GM12878 (cell line): ENCODE measurements around the gene CDC42BPB.
"Not testable (repeated sequence)": the region's sequence is repeated elsewhere in the genome, so short reads cannot be mapped to it uniquely, and the experiment has no call there.

Source experiments
- FOXM1 ChIP-seq: IDR thresholded peaks from 2 replicates; pipeline ENCODE4 v1.6.1; 2012; ENCODE audit warnings: low read depth, mild to moderate bottlenecking, inconsistent platforms, low read length, moderate library complexity
- KAT2A ChIP-seq: conservative IDR thresholded peaks from 2 replicates; pipeline ENCODE4 v1.6.1; 2011; ENCODE audit warnings: low read depth, low read length; ENCODE audit not compliant: control insufficient read depth
- KDM1A ChIP-seq: fragments of 200-600 bp; sonication (generic); IDR thresholded peaks from 2 replicates; pipeline ENCODE4 v1.6.1; 2016; ENCODE audit warnings: borderline replicate concordance
- POLR2AphosphoS2 ChIP-seq: IDR thresholded peaks from 2 replicates; pipeline ENCODE4 v1.6.1; 2011; ENCODE audit warnings: low read depth, mild to moderate bottlenecking, low read length, improper control_type of control experiment, moderate library complexity
- TBL1XR1 ChIP-seq: IDR thresholded peaks from 2 replicates; pipeline ENCODE4 v1.6.1; 2012; ENCODE audit warnings: low read depth, low read length, improper control_type of control experiment
- ZNF274 ChIP-seq: IDR thresholded peaks from one replicate; pipeline ENCODE4 v1.8.0; 2011; ENCODE audit not compliant: insufficient read length, insufficient read depth

DNA sequence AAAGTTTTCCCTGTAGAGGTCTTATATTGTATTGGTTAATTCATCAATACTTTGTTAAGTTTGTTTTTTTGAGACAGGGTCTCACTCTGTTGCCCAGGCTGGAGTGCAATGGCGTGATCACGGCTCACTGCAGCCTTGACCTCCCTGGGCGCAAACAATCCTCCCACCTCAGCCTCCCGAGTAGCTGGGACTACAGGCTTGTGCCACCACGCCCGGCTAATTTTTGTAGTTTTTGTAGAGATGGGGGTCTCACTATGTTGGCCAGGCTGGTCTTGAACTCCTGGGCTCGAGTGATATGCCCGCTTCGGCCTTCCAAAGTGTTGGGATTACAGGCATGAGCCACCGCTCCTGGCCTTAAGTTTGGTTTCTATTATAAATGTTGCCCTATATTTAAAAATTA lies 130.5 kb downstream of the CDC42BPB start:
- TF ChIP-seq ZNF274, KAT2A, KDM1A, FOXM1, POLR2AphosphoS2, TBL1XR1: not testable (repeated sequence)
